IMR-90 (cell line): ENCODE results near the gene KIF1A. TPM values are rescaled to one million over a fixed set of nuclear protein-coding genes. Genes with fewer than 3 reads are reported as not detected.

Experiments
- ATAC-seq: fragments of 200-7000 bp; cut with Tn5 transposase; 2 replicates; pipeline ENCODE4 v1.9.1; 2020; ENCODE audit warnings: low read depth, mild to moderate bottlenecking, moderate library complexity
- BruUV-seq: library from RNA; stranded (reverse); fragments of 400-500 nt; replicated peaks from 2 replicates; lab custom pipeline; 2021; lab: Mats Ljungman, UMichigan
- CTCF ChIA-PET: fragments of 300-600 bp; formaldehyde crosslinking; extraction: SDS; loops from one replicate; lab custom pipeline; 2021; ENCODE audit warnings: antibody characterized with exemption; lab: Yijun Ruan, JAX
- POLR2A ChIA-PET: fragments of 300-600 bp; sonication (Branson Sonifier 250); formaldehyde crosslinking; loops from one replicate; lab custom pipeline; 2022; ENCODE audit warnings: antibody characterized with exemption; ENCODE audit not compliant: unreplicated experiment; lab: Charles Lee
- DNase-seq: peaks from one replicate; pipeline ENCODE4 v3.0.0; 2013
- H2AFZ ChIP-seq: replicated peaks from 2 replicates; pipeline ENCODE3; 2013; ENCODE audit warnings: low read length, mild to moderate bottlenecking; ENCODE audit not compliant: poor library complexity
- H2AK5ac ChIP-seq: 2 replicates; pipeline ENCODE4 v1.6.1; 2013; ENCODE audit warnings: low read depth, low read length, inconsistent platforms
- H2AK9ac ChIP-seq: replicated peaks from 2 replicates; pipeline ENCODE3; 2013; ENCODE audit warnings: mild to moderate bottlenecking, low read depth, low read length, moderate library complexity; ENCODE audit not compliant: poor library complexity
- H2BK120ac ChIP-seq: 2 replicates; pipeline ENCODE4 v1.6.1; 2013; ENCODE audit warnings: low read depth, low read length, inconsistent platforms
- H2BK15ac ChIP-seq: 3 replicates; pipeline ENCODE4 v1.6.1; 2013; ENCODE audit warnings: low read depth, low read length, inconsistent platforms
- H2BK20ac ChIP-seq: 2 replicates; pipeline ENCODE4 v1.6.1; 2013; ENCODE audit warnings: low read depth, mild to moderate bottlenecking, inconsistent platforms, low read length, moderate library complexity
- H2BK5ac ChIP-seq: 2 replicates; pipeline ENCODE4 v1.6.1; 2013; ENCODE audit warnings: mild to moderate bottlenecking, low read depth, low read length, inconsistent platforms; ENCODE audit not compliant: poor library complexity, severe bottlenecking
- H3K14ac ChIP-seq: replicated peaks from 2 replicates; pipeline ENCODE4 v1.6.1; 2013; ENCODE audit warnings: low read depth, low read length, inconsistent platforms
- H3K18ac ChIP-seq: 2 replicates; pipeline ENCODE4 v1.6.1; 2013; ENCODE audit warnings: low read depth, low read length, control low read depth
- H3K23ac ChIP-seq: 2 replicates; pipeline ENCODE4 v1.6.1; 2013; ENCODE audit warnings: low read depth, low read length, inconsistent platforms
- H3K27ac ChIP-seq: 2 replicates; pipeline ENCODE4 v1.5.1; 2013; ENCODE audit warnings: mild to moderate bottlenecking, control low read depth, low read length; ENCODE audit not compliant: insufficient read depth
- H3K27me3 ChIP-seq: 2 replicates; pipeline ENCODE4 v1.6.1; 2013; ENCODE audit warnings: low read length; ENCODE audit not compliant: control insufficient read depth, insufficient read depth
- H3K36me3 ChIP-seq: 2 replicates; pipeline ENCODE4 v1.6.1; 2013; ENCODE audit warnings: low read length, mixed read lengths; ENCODE audit not compliant: control insufficient read depth, insufficient read depth
- H3K4ac ChIP-seq: 2 replicates; pipeline ENCODE4 v1.6.1; 2013; ENCODE audit warnings: low read depth, low read length, inconsistent platforms
- H3K4me1 ChIP-seq: 2 replicates; pipeline ENCODE4 v1.6.1; 2013; ENCODE audit warnings: low read length, mixed read lengths; ENCODE audit not compliant: control insufficient read depth, insufficient read depth
- H3K4me2 ChIP-seq: 2 replicates; pipeline ENCODE4 v1.6.1; 2013; ENCODE audit warnings: low read depth, mild to moderate bottlenecking, control low read depth, low read length, moderate library complexity
- H3K4me3 ChIP-seq: 2 replicates; pipeline ENCODE4 v1.5.1; 2013; ENCODE audit warnings: low read depth, mild to moderate bottlenecking, control low read depth, low read length, moderate library complexity; ENCODE audit not compliant: insufficient read depth
- H3K56ac ChIP-seq: 2 replicates; pipeline ENCODE4 v1.6.1; 2013; ENCODE audit warnings: low read length, inconsistent platforms; ENCODE audit not compliant: insufficient read depth; ENCODE audit errors: extremely low read depth
- H3K79me1 ChIP-seq, 2 experiments: 2 replicates each; pipeline ENCODE4 v1.6.1; 2013; ENCODE audit warnings: low read length in 2 of 2, inconsistent platforms in 1 of 2, low read depth in 1 of 2
- H3K9ac ChIP-seq: 2 replicates; pipeline ENCODE4 v1.6.1; 2013; ENCODE audit warnings: low read depth, low read length, control low read depth
- H3K9me1 ChIP-seq: 2 replicates; pipeline ENCODE4 v1.6.1; 2013; ENCODE audit warnings: low read length, inconsistent platforms; ENCODE audit not compliant: insufficient read depth
- H3K9me3 ChIP-seq: 2 replicates; pipeline ENCODE4 v1.6.1; 2013; ENCODE audit warnings: low read length; ENCODE audit not compliant: control insufficient read depth, insufficient read depth
- H4K20me1 ChIP-seq: 2 replicates; pipeline ENCODE4 v1.6.1; 2013; ENCODE audit warnings: low read length, inconsistent platforms; ENCODE audit not compliant: insufficient read depth
- H4K5ac ChIP-seq: 2 replicates; pipeline ENCODE4 v1.6.1; 2013; ENCODE audit warnings: mild to moderate bottlenecking, low read depth, low read length, control low read depth
- H4K8ac ChIP-seq, 2 experiments: 2 replicates each; pipeline ENCODE4 v1.6.1; 2013; ENCODE audit warnings: low read depth in 2 of 2, low read length in 2 of 2, control low read depth in 1 of 2, inconsistent platforms in 1 of 2
- H4K91ac ChIP-seq: 2 replicates; pipeline ENCODE4 v1.6.1; 2013; ENCODE audit warnings: low read depth, low read length, inconsistent platforms; ENCODE audit not compliant: insufficient read depth
- BHLHE40 ChIP-seq: fragments of 150-350 bp; IDR thresholded peaks from 2 replicates; pipeline ENCODE4 v1.6.1; 2016; ENCODE audit warnings: mild to moderate bottlenecking, low read depth, low read length
- CEBPB ChIP-seq: IDR thresholded peaks from 2 replicates; pipeline ENCODE4 v1.6.1; 2012; ENCODE audit warnings: low read depth, low read length, improper control_type of control experiment
- CHD1 ChIP-seq: IDR thresholded peaks from 2 replicates; pipeline ENCODE4 v1.6.1; 2012; ENCODE audit warnings: low read depth, low read length, improper control_type of control experiment
- CTCF ChIP-seq: conservative IDR thresholded peaks from 2 replicates; pipeline ENCODE4 v1.5.1; 2012; ENCODE audit warnings: mild to moderate bottlenecking, low read depth, low read length, improper control_type of control experiment
- ELK1 ChIP-seq: fragments of 150-350 bp; IDR thresholded peaks from 2 replicates; pipeline ENCODE4 v1.6.1; 2016; ENCODE audit warnings: low read depth, mild to moderate bottlenecking, low read length, moderate library complexity, borderline replicate concordance
- FOS ChIP-seq: fragments of 150-350 bp; IDR thresholded peaks from 2 replicates; pipeline ENCODE4 v1.6.1; 2016; ENCODE audit warnings: low read depth, low read length
- MAFK ChIP-seq: IDR thresholded peaks from 2 replicates; pipeline ENCODE4 v1.6.1; 2012; ENCODE audit warnings: low read depth, low read length, improper control_type of control experiment
- MAZ ChIP-seq: IDR thresholded peaks from 2 replicates; pipeline ENCODE4 v1.6.1; 2012; ENCODE audit warnings: low read depth, mild to moderate bottlenecking, low read length, improper control_type of control experiment, moderate library complexity, borderline replicate concordance
- MXI1 ChIP-seq: IDR thresholded peaks from 2 replicates; pipeline ENCODE4 v1.6.1; 2012; ENCODE audit warnings: low read depth, mild to moderate bottlenecking, low read length, moderate library complexity, borderline replicate concordance
- NFE2L2 ChIP-seq: fragments of 150-350 bp; IDR thresholded peaks from 2 replicates; pipeline ENCODE4 v1.6.1; 2016; ENCODE audit warnings: low read depth, mild to moderate bottlenecking, low read length
- POLR2A ChIP-seq: IDR thresholded peaks from 2 replicates; pipeline ENCODE4 v1.6.1; 2012; ENCODE audit warnings: mild to moderate bottlenecking, low read depth, low read length
- RAD21 ChIP-seq: IDR thresholded peaks from 2 replicates; pipeline ENCODE4 v1.6.1; 2012; ENCODE audit warnings: low read length, improper control_type of control experiment
- RCOR1 ChIP-seq: IDR thresholded peaks from 2 replicates; pipeline ENCODE4 v1.6.1; 2012; ENCODE audit warnings: mild to moderate bottlenecking, low read length, improper control_type of control experiment; ENCODE audit not compliant: insufficient replicate concordance
- RFX5 ChIP-seq: IDR thresholded peaks from 2 replicates; pipeline ENCODE4 v1.8.0; 2012; ENCODE audit warnings: low read depth, mild to moderate bottlenecking, low read length, moderate library complexity
- SMC3 ChIP-seq: fragments of 150-350 bp; IDR thresholded peaks from 2 replicates; pipeline ENCODE4 v1.6.1; 2016; ENCODE audit warnings: low read depth, mild to moderate bottlenecking, antibody characterized with exemption, low read length, moderate library complexity
- USF2 ChIP-seq: fragments of 150-350 bp; IDR thresholded peaks from 2 replicates; pipeline ENCODE4 v1.6.1; 2017; ENCODE audit warnings: mild to moderate bottlenecking, antibody characterized with exemption, low read length, low read depth
- WGBS, 2 experiments: methylation state at CpG; one replicate each; pipeline versions ENCODE4 v1.1.5 to v1.1.7; 2013; ENCODE audit warnings: missing lambda C conversion rate in 2 of 2; ENCODE audit not compliant: insufficient read length in 1 of 2; ENCODE audit errors: extremely low coverage in 2 of 2; 5-methylcytosine and 5-hydroxymethylcytosine counted together
- dilution Hi-C: fragments of 300-500 bp; cut with HindIII; formaldehyde crosslinking; loops from one replicate; pipeline ENCODE4 v1.14.3; 2018; ENCODE audit warnings: low sequenced_read_pairs; ENCODE audit not compliant: unreplicated experiment
- in situ Hi-C: fragments of 300-500 bp; cut with MboI; formaldehyde crosslinking; loops from 3 replicates; pipeline ENCODE4 v1.14.3; 2019; ENCODE audit warnings: low sequenced_read_pairs, inconsistent platforms, mixed read lengths
- intact Hi-C: fragments of 100-400 bp; cut with micrococcal nuclease; formaldehyde crosslinking; loops from 2 replicates; pipeline ENCODE4 v1.10.0; 2022
- polyA plus RNA-seq, 3 experiments: library from polyadenylated mRNA; depleted of rRNA; stranded (reverse); fragments of >200 nt; gene quantifications; 2 replicates each; pipeline ENCODE4 v1.2.3, GENCODE V29; 2012; ENCODE audit warnings: low replicate concordance in 1 of 3
- total RNA-seq: library from RNA; depleted of rRNA; stranded (reverse); fragments of >200 nt; gene quantifications from 2 replicates; pipeline ENCODE4 v1.2.3, GENCODE V29; 2012

Gene KIF1A
- total and polyA plus RNA-seq, 2 of the 4 experiments (the other 2 are of a cell fraction) = under 0.01 TPM; not detected in 1

GRCh38 chr2:240812721-240813120 is 7.3 kb downstream of the KIF1A start:
- no peak overlapping the region for H3K4me3 ChIP-seq
- intact Hi-C loops (no loop called here), in situ Hi-C loops (no loop called here), dilution Hi-C loops (no loop called here)
- H3K79me1 ChIP-seq = no peaks in the 10 kb centered on the region
- no peaks in the 10 kb centered on the region for H3K9me1 ChIP-seq
- H2BK120ac ChIP-seq = no peak overlapping the region
- H3K4ac ChIP-seq = no peak overlapping the region
- H3K23ac ChIP-seq = no peak overlapping the region
- no peak overlapping the region for H2BK15ac ChIP-seq
- H3K4me2 ChIP-seq = no peak overlapping the region
- POLR2A ChIA-PET = no interaction called here
- ATAC-seq (no peak), DNase-seq (no peak)
- H4K20me1 ChIP-seq = no peaks in the 10 kb centered on the region; the same call in 1 of the 2 replicates
- no peak overlapping the region for H2AK5ac ChIP-seq
- no peak overlapping the region for H4K91ac ChIP-seq
- no peaks in the 10 kb centered on the region for H3K36me3 ChIP-seq
- H2BK20ac ChIP-seq = no peak overlapping the region
- H2BK5ac ChIP-seq = no peak overlapping the region
- no TSS peak for BruUV-seq
- peaks cover 17% of the 10 kb centered on the region for H3K9me3 ChIP-seq
- no peak overlapping the region for H3K56ac ChIP-seq
- no peak overlapping the region for H4K8ac ChIP-seq
- H3K14ac ChIP-seq = no peak overlapping the region
- no peak overlapping the region for H3K27ac ChIP-seq
- H2AFZ ChIP-seq = no peak overlapping the region
- H3K18ac ChIP-seq = no peak overlapping the region
- peaks cover 14% of the 10 kb centered on the region for H3K27me3 ChIP-seq
- WGBS, 2 experiments = 75% methylated on average over 19 of the region's 20 CpGs; no CpG with 5 or more reads in 1 of the 2 experiments
- H3K9ac ChIP-seq = no peak overlapping the region
- no peaks in the 10 kb centered on the region for H3K4me1 ChIP-seq
- no peak overlapping the region for H2AK9ac ChIP-seq
- no peak for TF ChIP-seq MAZ
- no peak for TF ChIP-seq CTCF
- no peak for TF ChIP-seq NFE2L2
- TF ChIP-seq CEBPB = no peak
- TF ChIP-seq RAD21 = no peak
- TF ChIP-seq POLR2A = no peak
- TF ChIP-seq MXI1 = no peak
- TF ChIP-seq SMC3 = no peak
- no peak for TF ChIP-seq MAFK
- TF ChIP-seq RCOR1 = no peak
- TF ChIP-seq USF2 = no peak
- no peak for TF ChIP-seq CHD1
- TF ChIP-seq FOS = no peak
- TF ChIP-seq BHLHE40 = no peak
- TF ChIP-seq ELK1 = no peak
- TF ChIP-seq RFX5 = no peak
- no peak overlapping the region for H4K5ac ChIP-seq
- CTCF ChIA-PET = no interaction called here
